HG03045 (cell line): ENCODE results near the gene BAK1.

Experiments
- ATAC-seq: cut with Tn5 transposase; IDR thresholded peaks from one replicate; pipeline ENCODE4 v1.9.1; 2021; ENCODE audit warnings: mild to moderate bottlenecking, moderate library complexity; ENCODE audit not compliant: unreplicated experiment

Gene BAK1

DNA sequence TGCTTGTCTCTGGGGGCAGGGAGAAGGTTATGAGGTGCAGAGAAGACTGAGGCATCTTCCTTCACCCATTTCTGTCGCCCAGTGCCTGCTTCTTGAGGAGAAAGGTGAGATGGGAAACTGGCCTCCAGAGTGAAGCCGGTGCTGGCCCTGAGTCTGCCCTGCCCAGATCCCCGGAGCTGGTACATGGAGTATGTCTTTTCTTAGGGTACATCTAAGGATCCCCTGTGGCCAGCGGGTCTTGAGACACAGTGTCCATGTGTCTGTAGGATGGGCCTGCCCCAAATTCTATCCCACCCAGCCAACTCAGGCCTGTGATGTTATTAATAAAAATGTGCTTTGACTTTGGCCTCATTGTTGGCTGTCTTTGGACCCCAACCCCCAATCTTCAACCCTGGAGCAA, 8.8 kb upstream of the BAK1 start:
- ATAC-seq = no peak

DNA sequence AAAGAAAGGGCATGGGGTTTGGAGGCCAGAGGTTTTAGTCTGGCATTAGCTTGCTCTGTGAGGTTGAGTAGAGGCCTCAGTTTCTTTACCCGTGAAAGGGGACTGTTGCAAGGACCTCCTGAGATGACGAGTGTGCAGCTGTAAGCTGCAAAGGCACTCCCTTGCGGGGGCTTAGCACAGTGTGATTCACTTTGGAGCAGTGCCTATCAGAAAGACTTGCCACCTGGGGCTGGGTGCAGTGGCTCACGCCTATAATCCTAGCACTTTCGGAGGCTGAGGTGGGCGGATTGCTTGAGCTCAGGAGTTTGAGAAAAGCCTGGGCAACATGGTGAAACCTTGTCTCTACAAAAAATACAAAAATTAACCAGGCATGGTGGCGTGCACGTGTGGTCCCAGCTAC, 7.5 kb upstream of the BAK1 start:
- ATAC-seq = no peak

DNA sequence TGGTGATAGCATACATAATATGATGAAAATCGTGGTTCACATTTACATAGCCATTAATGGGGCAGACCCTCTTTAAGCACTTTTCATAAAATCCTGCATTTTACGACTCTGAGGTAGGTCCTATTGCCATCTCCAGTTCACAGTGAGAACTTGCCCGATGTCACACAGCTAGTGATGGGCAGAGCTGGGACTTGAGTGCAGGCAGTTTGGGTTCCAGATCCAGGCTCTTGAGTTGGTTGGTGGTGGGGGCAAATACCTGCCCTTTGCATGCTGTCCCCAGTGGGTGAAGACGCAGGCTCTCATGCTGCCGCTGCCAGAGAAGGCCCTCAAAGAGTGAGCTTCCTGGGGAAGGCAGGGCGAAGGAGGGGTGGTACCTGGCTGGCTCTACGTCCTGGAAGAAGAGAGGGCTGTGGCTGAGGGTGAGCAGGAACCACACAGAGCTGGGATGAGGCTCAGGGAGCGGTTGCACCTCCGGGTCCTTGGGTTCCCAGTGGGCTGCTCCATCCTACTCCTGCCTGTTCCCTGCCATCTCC, 6.1 kb upstream of the BAK1 start:
- no peak for ATAC-seq

DNA sequence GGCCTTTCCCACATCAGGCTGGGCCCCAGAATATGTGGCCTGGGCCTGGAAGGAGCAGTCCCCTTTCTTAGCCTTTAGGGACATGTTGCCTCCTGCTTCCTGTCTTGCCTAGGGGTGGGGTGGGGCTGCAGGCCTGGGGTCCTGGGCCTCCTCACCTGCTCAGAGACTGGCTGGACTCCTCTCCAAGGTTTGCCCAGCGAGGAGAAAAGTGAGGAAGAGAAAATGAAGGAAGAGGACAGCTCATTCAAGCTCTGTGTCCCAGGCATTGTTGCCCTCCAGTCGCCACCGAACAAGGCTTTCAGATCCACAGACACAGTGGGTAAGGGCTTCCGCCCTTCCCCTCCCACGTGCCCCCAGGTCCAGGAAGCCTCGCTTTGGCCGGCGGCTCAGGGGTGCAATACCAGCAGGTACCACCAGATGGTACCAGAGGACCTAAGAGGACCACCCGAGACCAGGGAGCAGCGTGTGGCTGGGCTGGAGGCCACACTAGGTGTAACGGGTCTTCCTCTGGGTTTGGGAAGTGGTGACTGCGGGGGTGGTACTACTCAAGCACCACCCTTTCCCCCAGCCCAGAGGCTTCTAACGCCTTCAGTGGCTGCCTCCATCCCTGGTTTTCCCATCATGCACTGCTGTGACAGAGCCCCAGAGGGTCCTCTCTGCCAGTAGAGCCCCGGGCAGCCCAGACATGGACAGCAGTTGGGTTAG, 5.5 kb upstream of the BAK1 start:
- peak; percentile 68 for ATAC-seq

DNA sequence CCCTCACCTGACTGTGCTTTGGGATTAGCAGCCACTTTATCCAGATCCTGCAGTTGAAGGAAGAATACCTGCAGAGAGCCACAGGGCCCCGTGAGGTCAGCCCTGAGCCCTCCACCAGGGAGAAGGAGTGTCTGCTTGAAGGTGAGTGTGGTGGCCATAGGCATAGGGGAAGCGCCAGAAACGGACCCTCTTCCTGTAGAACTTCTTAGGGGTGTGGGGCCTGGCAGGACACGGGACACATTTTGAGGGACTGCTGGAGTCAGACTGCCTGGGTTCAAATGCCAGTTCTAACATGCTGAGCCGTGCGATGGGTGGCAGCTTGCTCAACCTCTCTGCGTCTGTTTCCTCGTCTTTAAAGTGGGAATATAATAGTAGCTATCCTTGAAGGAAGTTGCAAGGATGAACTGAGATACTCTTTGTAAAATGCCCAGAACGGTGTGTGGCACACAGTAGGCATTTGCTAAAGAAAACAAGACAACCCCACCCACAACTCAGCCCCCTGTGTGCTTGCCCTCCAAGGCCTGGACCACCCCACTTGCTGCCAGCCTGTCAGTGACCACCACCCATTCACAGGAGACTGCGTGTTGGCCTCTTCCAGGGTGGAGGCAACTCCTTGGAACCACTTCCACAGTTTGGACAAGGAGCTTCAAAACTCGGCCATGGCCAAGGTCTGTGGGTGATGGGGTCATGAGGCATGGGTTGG, 4.8 kb upstream of the BAK1 start:
- ATAC-seq = no peak

DNA sequence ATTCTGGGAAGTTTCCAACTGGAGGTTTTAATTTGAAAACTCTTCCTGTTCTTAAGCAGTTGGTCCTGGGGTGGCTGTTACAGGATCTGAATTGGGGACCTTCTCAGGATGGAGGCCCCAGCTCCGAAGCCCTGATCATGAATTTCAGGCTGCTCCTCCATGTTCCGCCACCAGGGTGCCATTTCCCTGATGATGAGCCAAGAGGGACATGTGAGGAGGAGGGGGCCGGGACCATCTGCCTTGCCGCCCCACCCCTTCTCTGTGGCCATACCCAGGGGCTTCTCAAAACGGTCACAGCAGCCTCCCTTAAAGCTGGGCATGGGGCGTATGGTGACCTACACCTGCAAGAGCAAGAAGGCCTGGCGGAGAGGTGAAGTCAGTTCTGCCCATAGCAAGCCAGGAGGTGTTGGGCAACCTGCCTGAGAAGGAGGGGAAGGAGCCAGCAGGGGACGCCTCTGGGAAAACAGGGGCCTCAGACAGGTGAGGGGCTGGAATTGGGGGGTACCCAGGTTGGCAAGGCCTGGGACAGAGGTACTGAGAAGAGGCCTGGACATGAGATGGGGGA, 3.6 kb upstream of the BAK1 start:
- ATAC-seq = no peak

GRCh38 chr6:33581186-33581585, 1.1 kb upstream of the BAK1 start:
- ATAC-seq = no peak

- ATAC-seq = no peak
Observed at GRCh38 chr6:33578588-33579011, 1.5 kb downstream of the BAK1 start.

DNA sequence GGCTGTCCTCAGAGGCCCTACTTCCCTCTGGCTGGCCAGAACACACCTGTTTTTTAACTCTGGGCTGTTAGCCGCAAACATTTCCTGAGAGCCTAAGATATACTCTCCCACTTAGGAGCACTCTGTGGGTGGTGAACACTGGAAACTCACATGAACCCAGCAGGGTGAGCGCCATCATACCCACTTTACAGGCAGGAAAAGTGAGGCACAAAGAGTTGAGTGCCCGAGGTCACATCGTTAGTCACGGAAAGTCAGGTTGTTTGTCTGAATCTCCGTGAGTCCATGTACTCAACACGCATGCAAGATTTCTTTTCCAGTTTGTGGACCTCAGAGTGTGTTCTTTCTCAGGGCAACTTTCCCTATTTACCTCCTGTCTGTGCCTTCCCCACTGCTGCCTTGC, 1.9 kb downstream of the BAK1 start:
- ATAC-seq = no peak

DNA sequence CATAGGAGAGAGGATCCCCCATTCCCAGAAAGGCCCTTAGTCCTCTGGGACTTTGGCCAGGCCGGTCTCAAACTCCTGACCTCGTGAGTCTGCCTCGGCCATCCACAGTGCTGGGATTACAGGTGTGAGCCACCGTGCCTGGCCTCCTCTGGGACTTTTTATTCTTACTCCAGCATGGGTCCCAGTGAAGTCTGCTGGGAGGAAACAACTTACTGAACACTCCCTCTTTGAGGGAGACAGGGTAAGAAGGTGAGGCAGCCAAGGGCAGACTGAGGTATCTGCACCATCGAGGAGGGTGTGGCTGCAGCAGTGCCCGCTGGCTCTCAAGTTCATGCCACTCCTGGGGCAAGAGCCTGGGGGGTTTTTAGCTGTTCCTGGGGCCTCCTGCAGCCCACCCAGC, 2.4 kb downstream of the BAK1 start:
- ATAC-seq = no peak

DNA sequence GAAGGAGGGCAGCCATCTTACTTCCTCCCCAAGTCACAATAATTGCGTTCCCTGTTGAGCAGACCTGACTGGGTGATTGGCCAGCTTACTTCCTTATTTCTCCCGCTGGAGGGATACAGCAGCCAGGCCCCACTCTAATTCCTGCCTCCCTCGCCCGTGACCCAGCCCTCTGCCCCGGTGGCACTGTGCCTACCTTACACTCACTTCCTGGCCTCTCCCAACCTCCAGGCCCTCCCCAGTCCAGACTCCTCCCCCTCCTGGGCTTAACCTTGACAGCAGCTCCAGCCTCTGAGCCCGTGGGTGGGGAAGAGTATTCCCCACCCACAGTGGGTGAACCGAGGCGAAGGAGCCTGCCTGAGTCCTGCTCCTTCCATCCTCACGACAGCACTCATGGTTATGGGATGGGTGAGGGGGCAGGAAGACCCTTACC, 3.0 kb downstream of the BAK1 start:
- ATAC-seq = no peak

DNA sequence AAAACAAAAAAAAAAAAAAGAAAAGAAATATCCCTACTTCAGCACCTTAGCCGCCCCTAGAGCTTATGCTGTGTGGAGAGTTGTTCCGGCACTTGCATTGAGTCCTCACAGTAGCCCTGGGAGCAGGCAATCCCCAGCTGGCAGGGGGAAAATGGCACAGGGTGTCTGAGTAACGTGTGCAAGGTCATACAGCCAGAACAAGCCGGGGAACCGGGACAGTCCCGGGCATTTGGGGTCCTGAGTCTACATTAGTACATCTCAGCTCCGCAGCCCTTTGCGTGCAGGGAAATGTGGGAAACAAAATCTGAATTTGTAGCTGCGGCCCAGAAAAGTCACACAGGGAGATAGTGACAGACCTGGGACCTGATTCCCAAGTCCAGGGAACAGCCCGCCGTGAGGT, 3.4 kb downstream of the BAK1 start:
- ATAC-seq = no peak

DNA sequence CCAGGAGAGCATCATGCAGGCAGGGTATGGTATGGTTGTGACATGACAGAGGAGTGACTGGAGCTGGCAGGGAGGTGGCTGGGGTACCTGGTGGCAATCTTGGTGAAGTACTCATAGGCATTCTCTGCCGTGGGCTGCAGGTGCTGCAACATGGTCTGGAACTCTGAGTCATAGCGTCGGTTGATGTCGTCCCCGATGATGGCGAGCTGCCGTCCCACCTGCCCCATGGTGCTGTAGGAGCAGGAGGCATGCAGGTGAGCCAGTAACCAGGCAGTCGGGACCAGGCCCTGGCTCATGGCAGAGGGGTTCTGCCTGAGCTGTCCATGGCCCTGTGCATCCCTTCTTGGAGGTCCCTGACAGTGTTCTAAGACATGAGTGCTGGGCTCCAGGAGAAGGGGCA, 4.9 kb downstream of the BAK1 start:
- ATAC-seq = no peak

DNA sequence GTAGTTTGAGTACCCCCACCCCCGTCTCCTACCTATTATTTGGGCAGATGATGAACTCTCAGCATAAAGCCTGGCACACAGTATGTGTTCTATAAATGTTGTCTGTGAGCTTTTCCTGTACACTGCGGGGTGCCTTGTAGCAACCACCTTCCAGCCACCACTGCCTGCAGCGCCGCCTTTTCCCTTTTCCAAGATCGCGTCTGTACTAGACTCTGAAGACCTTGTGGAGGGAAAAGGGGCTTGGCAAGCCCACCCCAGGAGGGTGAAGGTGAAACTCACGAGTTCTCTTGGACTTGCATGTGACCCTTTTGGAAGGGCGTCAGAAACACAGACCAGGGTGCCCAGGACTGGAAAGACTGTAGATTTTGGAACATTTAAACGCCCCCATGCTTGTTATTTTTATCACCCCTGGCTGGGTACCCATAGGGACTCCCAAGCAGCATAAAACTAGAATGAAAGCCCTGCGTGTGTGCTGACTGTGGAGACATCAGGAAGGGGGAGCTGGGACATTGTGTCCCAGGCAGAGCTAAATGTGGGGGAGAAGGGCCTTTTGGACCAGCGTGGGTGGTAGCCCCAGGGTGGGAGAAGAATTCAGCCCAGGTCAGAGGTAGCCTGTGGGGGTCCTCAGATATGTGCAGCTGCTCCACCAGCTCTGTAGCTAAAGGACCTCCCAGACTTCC, 8.3 kb downstream of the BAK1 start:
- peak; percentile 1 for ATAC-seq

DNA sequence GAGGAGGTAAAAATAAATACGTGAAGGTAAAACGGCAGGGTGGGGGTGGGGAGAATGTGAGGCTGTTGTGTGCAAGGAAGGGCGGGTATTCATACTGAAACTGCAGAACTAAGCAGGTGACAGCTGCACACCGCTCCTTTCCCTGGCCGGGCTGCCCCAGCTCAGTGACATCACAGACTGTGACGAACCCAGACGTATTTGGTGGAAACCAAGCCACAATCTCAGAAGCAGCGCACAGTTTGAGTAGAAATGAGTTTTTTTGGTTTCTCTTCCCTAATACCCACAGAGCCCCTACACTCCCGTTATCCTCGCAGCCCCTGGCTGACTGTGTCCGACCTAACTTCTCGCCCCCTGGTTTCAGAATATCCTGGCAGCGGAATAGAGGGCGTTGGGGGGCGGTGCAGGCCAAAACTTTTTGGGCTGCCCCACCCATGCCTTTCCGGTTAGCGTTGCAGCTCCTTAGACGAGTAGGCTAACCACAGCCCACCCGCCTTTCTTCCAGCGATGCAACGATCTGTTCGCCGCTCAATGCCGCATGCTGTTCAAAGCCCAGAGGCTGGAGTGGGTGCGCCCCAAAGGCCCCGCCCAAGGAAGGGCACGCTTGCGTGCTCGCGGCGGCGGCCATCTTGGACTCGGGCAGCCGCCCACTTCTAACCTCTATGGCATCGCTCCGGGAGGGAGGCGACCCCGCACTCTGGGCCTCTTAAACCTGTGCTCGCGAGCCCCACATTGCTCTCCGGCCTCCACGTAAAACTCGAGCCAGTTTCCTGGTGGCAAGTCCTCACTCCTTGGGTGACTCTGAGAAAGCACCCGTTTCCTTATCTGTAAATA, 9.1 kb downstream of the BAK1 start:
- ATAC-seq = peak; percentile 76

- ATAC-seq = no peak
Observed at GRCh38 chr6:33568826-33569570, 11.1 kb downstream of the BAK1 start.

- ATAC-seq = no peak
Observed at GRCh38 chr6:33567836-33568235, 12.2 kb downstream of the BAK1 start.

DNA sequence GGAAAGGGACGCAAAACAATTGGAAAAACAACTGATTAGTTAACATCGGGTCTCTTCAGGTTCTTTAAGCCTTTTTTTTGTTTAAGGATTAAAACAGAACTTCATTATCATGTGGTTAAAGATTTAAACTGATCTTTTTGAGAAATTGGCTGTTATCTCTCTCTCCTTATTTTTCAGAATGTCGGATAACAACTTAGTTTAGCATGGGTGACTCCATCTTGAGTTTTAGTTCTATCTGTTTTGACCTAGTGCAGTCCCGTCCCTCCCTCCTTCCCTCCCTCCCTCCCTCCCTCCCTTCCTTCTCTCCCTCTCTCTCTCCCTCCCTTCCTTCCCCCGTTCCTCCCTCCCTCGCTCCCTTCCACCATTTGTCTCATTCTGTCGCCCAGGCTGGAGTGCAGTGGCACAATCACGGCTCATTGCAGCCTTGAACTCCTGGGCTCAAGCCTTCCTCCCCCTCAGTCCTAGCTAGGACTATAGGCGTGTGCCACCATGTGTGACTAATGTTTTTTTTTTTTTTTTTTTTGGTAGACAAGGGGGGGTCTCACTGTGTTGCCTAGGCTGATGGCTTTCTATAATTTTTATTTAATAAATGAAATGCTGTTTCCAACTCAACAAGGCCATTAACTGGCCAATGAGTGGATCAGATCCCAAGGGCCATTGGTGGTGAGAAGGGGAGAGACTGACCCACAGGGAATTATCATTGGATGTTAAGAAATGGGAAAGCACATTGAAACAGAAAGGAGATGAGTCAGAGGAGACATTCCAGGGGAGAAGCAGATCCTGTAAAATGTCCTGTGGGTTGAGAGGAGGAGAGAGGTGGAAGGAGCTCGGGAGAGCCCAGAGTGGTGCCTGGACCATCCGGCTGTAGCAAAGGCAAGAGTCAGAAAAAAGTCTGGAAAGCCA, 13.6 kb downstream of the BAK1 start:
- ATAC-seq = no peak

GRCh38 chr6:33558801-33559200, 21.3 kb downstream of the BAK1 start:
- ATAC-seq = no peak
